Retinal pigment epithelial cell (primary cell): ENCODE data around the gene TBCE.
A peak's percentile ranks its signal among the peaks of the same experiment; 100 is the strongest.

Experiments used
- DNase-seq: peaks from one replicate; pipeline ENCODE4 v3.0.0-alpha.2; 2010; ENCODE audit warnings: low read depth
- H3K4me3 ChIP-seq: 2 replicates; pipeline ENCODE4 v1.5.1; 2011; ENCODE audit warnings: mild to moderate bottlenecking, low read length, control low read depth, moderate library complexity
- TF ChIP-seq, protein P1 (sequence below): conservative IDR thresholded peaks from 2 replicates; pipeline ENCODE4 v1.5.1; 2011; ENCODE audit warnings: low read depth, low read length, control low read depth, inconsistent platforms

The TBCE gene

DNA sequence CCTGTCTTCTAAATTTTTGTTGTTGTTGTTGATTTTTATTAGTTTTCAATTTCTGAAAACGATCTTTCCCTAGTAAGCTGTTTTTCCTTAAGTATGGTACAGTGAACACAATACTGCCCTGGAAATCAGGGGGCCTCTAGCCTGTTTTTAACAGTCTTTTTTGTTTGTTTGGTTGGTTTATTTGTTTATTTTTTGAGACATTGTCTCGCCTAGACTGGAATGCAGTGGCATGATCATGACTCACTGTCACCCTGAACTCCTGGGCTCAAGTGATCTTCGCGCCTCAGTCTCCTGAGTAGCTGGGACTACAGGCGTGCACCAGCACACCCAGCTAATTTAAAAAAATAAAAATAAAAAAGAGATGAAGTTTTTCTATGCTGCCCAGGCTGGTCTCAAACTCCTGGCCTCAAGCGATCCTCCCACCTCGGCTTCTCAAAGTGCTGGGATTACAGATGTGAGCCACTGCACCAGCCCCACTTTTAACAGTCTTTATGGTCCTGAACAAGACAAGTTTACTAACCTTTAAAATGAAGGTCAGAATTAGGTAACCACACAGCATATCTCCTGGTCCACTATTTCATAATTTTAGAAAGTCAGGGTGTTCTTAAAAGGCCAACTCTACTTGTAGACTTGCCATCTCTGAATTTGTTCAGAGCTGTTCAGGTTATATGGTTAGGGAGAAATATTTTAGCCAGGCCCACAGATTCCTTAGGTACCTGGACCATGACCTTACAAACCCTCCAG lies 35.4 kb downstream of the TBCE start:
- no peak overlapping the region for H3K4me3 ChIP-seq
- TF ChIP-seq, protein P1, sequence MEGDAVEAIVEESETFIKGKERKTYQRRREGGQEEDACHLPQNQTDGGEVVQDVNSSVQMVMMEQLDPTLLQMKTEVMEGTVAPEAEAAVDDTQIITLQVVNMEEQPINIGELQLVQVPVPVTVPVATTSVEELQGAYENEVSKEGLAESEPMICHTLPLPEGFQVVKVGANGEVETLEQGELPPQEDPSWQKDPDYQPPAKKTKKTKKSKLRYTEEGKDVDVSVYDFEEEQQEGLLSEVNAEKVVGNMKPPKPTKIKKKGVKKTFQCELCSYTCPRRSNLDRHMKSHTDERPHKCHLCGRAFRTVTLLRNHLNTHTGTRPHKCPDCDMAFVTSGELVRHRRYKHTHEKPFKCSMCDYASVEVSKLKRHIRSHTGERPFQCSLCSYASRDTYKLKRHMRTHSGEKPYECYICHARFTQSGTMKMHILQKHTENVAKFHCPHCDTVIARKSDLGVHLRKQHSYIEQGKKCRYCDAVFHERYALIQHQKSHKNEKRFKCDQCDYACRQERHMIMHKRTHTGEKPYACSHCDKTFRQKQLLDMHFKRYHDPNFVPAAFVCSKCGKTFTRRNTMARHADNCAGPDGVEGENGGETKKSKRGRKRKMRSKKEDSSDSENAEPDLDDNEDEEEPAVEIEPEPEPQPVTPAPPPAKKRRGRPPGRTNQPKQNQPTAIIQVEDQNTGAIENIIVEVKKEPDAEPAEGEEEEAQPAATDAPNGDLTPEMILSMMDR: no peak
- peak; percentile 46 for DNase-seq

DNA sequence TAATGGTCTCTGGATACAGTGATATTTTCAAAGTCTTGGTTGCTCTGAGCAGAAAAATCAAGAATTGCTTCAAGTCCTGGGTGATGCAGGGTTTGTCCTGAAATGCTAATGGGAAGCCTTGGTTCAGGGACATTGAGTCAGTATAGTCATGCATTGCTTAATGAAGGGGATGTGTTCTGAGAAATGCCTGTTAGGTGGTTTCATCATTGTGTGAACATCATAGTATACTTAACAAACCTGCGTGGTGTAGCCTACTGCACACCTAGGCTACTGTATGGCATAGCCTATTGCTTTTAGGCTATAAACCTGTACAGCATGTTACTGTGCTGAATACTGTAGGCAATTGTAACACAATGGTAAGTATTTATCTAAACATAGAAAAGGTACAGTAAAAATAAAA lies 36.4 kb downstream of the TBCE start:
- no peak overlapping the region for H3K4me3 ChIP-seq
- TF ChIP-seq, protein P1: no peak
- DNase-seq: no peak

- no peak overlapping the region for H3K4me3 ChIP-seq
- DNase-seq: peak; percentile 96
- TF ChIP-seq, protein P1: no peak
Observed at GRCh38 chr1:235404190-235404589, 37.0 kb downstream of the TBCE start.

DNA sequence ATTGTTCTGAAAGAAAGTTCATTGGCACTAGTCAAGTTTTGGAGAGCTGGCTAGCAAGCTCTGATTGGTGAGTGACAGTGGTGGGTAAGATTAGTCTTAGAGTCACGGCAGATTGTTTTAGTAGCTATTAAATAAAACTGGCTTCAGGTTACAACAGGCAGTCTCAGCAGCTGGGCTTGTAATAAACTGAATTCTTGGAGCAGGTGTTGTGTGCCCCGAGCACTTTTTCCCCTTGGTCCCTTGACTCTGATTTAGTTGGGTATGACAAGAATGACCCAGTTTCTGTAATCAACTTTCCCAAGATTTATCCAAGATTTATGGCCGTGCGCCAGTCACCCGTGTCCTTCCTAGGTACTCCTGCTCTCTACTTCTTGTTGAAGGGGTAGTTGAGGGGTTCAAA lies 40.2 kb downstream of the TBCE start:
- H3K4me3 ChIP-seq: no peak overlapping the region
- no peak for DNase-seq
- TF ChIP-seq, protein P1: no peak

DNA sequence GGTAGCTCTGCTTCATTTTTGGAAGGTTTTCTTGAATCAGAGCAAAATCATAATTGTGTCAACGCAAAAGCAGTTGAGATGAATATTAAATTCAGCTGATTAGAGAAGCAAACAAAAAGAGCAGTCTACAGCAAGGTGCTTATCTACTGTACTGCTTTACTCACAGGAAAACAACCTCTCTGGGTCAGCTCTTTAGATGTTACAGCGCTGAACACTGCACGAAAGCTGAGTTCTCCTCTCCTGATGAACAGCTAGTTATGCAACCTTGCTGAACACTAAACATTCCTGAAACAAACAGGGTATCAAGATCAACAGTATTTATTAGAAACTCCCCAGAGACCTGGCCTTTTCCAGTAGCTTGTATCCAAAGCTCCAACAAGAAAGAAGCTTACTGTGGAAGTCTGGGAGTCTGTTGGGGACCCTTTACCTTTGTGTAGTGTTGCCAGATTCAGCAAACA lies 41.3 kb downstream of the TBCE start:
- TF ChIP-seq, protein P1: no peak
- no peak for DNase-seq

DNA sequence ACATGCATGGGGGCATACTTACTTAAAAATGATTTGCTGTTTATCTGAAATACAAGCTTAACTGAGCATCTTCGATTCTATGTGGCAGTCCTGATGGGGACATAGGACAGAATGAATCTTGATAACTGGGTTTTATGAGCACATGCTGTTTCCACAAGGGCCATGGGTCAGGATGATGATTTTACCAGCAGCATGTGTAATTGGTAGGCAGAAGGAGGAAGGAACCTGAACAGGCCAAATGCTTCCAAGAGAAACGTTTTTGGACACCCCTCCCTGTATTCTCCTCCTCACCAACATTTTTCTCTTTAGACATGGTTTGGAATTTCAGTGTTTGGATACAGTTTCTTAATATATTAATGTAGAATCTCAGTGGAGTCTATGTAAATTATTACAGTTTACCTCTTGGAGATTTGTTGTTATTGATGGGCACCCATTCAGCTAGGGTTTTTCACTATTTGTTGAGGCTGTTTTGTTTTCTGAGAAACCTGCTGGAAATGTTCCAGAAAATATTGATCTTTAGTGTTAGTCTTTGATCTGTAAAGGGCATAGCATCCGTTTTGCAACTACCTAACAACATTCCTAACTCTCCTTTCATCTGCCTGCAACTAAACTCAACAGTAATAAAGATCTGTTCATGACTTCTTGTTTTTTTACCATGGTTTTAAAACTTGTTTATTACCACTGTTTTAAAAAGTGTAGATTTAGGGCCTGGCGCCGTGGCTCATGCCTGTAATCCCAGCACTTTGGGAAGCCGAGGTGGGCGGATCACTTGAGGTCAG lies 42.0 kb downstream of the TBCE start:
- no peak overlapping the region for H3K4me3 ChIP-seq
- TF ChIP-seq, protein P1: no peak

More for the DNA sequence above, 41.3 kb downstream of the TBCE start:
- H3K4me3 ChIP-seq: no peak overlapping the region

DNA sequence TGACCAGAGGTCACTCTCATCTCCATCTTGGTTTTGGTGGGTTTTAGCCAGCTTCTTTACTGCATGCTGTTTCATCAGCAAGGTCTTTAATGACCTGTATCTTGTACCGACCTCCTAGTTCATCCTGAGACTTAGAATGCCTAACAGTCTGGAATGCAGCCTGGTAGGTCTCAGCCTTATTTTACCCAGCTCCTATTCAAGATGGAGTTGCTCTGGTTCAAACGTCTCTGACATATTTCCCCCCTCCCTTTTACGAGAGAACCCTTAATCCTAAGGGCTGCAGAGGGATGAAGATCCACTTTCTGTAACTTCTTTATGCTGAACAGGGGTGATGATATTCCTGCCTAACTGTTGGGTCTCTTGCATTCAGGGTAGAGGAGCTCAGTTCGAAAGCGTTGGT lies 43.2 kb downstream of the TBCE start:
- no peak for DNase-seq
- no peak overlapping the region for H3K4me3 ChIP-seq
- TF ChIP-seq, protein P1: no peak

More for the DNA sequence above, 42.0 kb downstream of the TBCE start:
- no peak for DNase-seq
